Natural killer cell (primary cell): Measurements from ENCODE around the gene CLINT1. TPM values are rescaled to one million over a fixed set of nuclear protein-coding genes. Genes with fewer than 3 reads are reported as not detected.

Source experiments
- ATAC-seq, 3 donors: fragments of 150-1000 bp in 2 of 3; fragments of 200-7000 bp in 1 of 3; cut with Tn5 transposase; 1 replicate in 1 of 3; 2 replicates in 2 of 3; pipeline ENCODE4 v1.10.0; 2021; ENCODE audit warnings: mild to moderate bottlenecking in 2 of 3, moderate library complexity in 2 of 3
- DNase-seq, 2 donors: peaks; one replicate each; pipeline versions ENCODE4 v3.0.0 to v3.0.0-alpha.2; 2013 to 2021; ENCODE audit warnings: mixed read lengths in 1 of 2
- H3K27ac ChIP-seq: one replicate; pipeline ENCODE4 v1.5.1; 2013; ENCODE audit warnings: mild to moderate bottlenecking, low read length
- H3K27me3 ChIP-seq: one replicate; pipeline ENCODE4 v1.6.1; 2013; ENCODE audit warnings: low read length; ENCODE audit not compliant: control insufficient read depth, insufficient read depth
- H3K36me3 ChIP-seq: one replicate; pipeline ENCODE4 v1.6.1; 2013; ENCODE audit warnings: low read length; ENCODE audit not compliant: control insufficient read depth, insufficient read depth
- H3K4me1 ChIP-seq: one replicate; pipeline ENCODE4 v1.6.1; 2013; ENCODE audit warnings: low read length; ENCODE audit not compliant: control insufficient read depth, insufficient read depth
- H3K4me3 ChIP-seq: one replicate; pipeline ENCODE4 v1.5.1; 2013; ENCODE audit warnings: low read length
- H3K9me3 ChIP-seq: one replicate; pipeline ENCODE4 v1.6.1; 2013; ENCODE audit warnings: low read length; ENCODE audit not compliant: control insufficient read depth, insufficient read depth
- H3K27ac Mint-ChIP-seq, 2 donors: one replicate each; pipeline ENCODE4 v1.8.0; 2022; ENCODE audit warnings: mild to moderate bottlenecking in 2 of 2, mixed read lengths in 2 of 2, moderate library complexity in 1 of 2
- H3K27me3 Mint-ChIP-seq, 2 donors: one replicate each; pipeline ENCODE4 v1.8.0; 2022; ENCODE audit warnings: low read depth in 2 of 2, mixed read lengths in 2 of 2
- H3K36me3 Mint-ChIP-seq: one replicate; pipeline ENCODE4 v1.8.0; 2022; ENCODE audit warnings: mixed read lengths
- H3K4me1 Mint-ChIP-seq, 2 donors: one replicate each; pipeline ENCODE4 v1.8.0; 2022; ENCODE audit warnings: mixed read lengths in 2 of 2
- H3K4me3 Mint-ChIP-seq: one replicate; pipeline ENCODE4 v1.8.0; 2022; ENCODE audit warnings: mild to moderate bottlenecking, moderate library complexity, mixed read lengths
- H3K9me3 Mint-ChIP-seq, 2 donors: one replicate each; pipeline ENCODE4 v1.8.0; 2022; ENCODE audit warnings: mixed read lengths in 2 of 2
- CTCF ChIP-seq: fragments of 200-600 bp; IDR thresholded peaks from one replicate; pipeline ENCODE4 v1.8.0; 2022; ENCODE audit warnings: antibody characterized with exemption
- WGBS: methylation state at CpG from one replicate; pipeline ENCODE4 v1.1.7; 2013; ENCODE audit warnings: missing lambda C conversion rate; ENCODE audit not compliant: insufficient coverage; 5-methylcytosine and 5-hydroxymethylcytosine counted together
- intact Hi-C: fragments of 100-400 bp; cut with micrococcal nuclease; formaldehyde crosslinking; loops from one replicate; pipeline ENCODE4 v1.14.2; 2022
- total RNA-seq, 4 donors: library from RNA; stranded (reverse); fragments of 120-200 nt in 1 of 4; gene quantifications; one replicate each; pipeline versions ENCODE4 v1.2.3 to v1.2.4, GENCODE V29; 2013 to 2022

Gene CLINT1
- total RNA-seq, 3 donors from 2014 or later (not counting 1 experiment from before 2014, with no cell fraction given) = 111 to 156 (median 132) TPM

GRCh38 chr5:157842787-157843186, 16.2 kb downstream of the CLINT1 start:
- Mint-ChIP-seq H3K4me3 (no peak overlapping the region), H3K9me3 (no peaks in the 10 kb centered on the region), H3K27ac (no peak overlapping the region), H3K36me3 (no peaks in the 10 kb centered on the region), H3K27me3 (no peaks in the 10 kb centered on the region), H3K4me1 (peaks cover 39 to 46% of the 10 kb centered on the region in 2 donors)
- H3K27me3 ChIP-seq = no peaks in the 10 kb centered on the region
- intact Hi-C loops = no loop called here
- WGBS = 95% methylated on average over 4 of the region's 4 CpGs
- no peak for ATAC-seq
- H3K4me3 ChIP-seq = no peak overlapping the region
- H3K4me1 ChIP-seq = no peaks in the 10 kb centered on the region
- no peak for TF ChIP-seq CTCF
- DNase-seq = no peak
- no peak overlapping the region for H3K27ac ChIP-seq
- no peaks in the 10 kb centered on the region for H3K9me3 ChIP-seq
- H3K36me3 ChIP-seq = peaks cover 7% of the 10 kb centered on the region

- no peak for TF ChIP-seq CTCF
- peaks cover 4% of the 10 kb centered on the region for H3K36me3 ChIP-seq
- no peaks in the 10 kb centered on the region for H3K27me3 Mint-ChIP-seq
- WGBS = 89% methylated on average over 5 of the region's 5 CpGs
- no peaks in the 10 kb centered on the region for H3K9me3 Mint-ChIP-seq
- DNase-seq (no peak), ATAC-seq (no peak)
- intact Hi-C loops = no loop called here
- no peak overlapping the region for H3K27ac Mint-ChIP-seq
- H3K27me3 ChIP-seq = no peaks in the 10 kb centered on the region
- H3K4me1 ChIP-seq = no peaks in the 10 kb centered on the region
- no peak overlapping the region for H3K4me3 ChIP-seq
- H3K36me3 Mint-ChIP-seq = no peaks in the 10 kb centered on the region
- no peak overlapping the region for H3K4me3 Mint-ChIP-seq
- H3K9me3 ChIP-seq = no peaks in the 10 kb centered on the region
- no peak overlapping the region for H3K27ac ChIP-seq
- peaks cover 35 to 47% of the 10 kb centered on the region in 2 donors for H3K4me1 Mint-ChIP-seq
Observed at GRCh38 chr5:157842185-157842584, 16.8 kb downstream of the CLINT1 start.

DNA sequence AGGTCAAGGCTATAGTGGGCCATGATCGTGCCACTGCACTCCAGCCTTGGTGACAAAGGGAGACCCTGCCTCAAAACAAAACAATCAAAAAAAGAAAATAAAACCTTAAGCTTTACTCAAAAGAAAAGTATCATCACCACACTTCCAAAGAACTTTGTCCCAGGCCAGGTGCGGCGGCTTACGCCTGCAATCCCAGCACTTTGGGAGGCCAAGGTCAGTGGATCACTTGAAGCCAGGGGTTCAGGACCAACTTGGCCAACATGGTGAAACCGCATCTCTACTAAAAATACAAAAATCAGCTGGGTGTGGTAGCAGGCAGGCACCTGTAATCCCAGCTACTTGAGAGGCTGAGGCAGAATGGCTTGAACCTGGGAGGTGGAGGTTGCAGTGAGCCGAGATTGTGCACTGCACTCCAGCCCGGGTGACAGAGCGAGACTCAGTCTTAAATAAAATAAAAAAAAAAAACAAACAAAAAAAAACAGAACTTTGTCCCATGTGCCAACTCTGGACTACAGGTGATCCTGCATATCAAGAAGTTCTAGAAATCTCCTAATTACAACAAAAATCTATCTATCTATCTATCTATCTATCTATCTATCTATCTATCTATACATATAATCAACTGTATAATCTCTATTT, 19.7 kb downstream of the CLINT1 start:
- WGBS = 74% methylated on average over 7 of the region's 8 CpGs
- Histone ChIP-seq H3K27ac (no peak overlapping the region), H3K4me3 (no peak overlapping the region), H3K36me3 (no peaks in the 10 kb centered on the region), H3K4me1 (no peaks in the 10 kb centered on the region), H3K27me3 (no peaks in the 10 kb centered on the region), H3K9me3 (no peaks in the 10 kb centered on the region)
- ATAC-seq = no peak
- TF ChIP-seq CTCF = no peak
- DNase-seq = no peak
- Mint-ChIP-seq H3K9me3 (no peaks in the 10 kb centered on the region), H3K27ac (peak overlapping the region in 1 of 2 donors; percentile 3), H3K4me1 (peaks cover 45 to 54% of the 10 kb centered on the region in 2 donors), H3K27me3 (no peaks in the 10 kb centered on the region), H3K4me3 (no peak overlapping the region), H3K36me3 (no peaks in the 10 kb centered on the region)
- intact Hi-C loops = no loop called here
